GM20431 (cell line): ENCODE data around the gene CELF4.

ENCODE experiments used
- in situ Hi-C: fragments of 300-500 bp; cut with MseI, MboI; formaldehyde crosslinking; loops from one replicate; pipeline ENCODE4 v1.15.0; 2020; ENCODE audit warnings: low sequenced_read_pairs; ENCODE audit not compliant: unreplicated experiment

CELF4 gene

DNA sequence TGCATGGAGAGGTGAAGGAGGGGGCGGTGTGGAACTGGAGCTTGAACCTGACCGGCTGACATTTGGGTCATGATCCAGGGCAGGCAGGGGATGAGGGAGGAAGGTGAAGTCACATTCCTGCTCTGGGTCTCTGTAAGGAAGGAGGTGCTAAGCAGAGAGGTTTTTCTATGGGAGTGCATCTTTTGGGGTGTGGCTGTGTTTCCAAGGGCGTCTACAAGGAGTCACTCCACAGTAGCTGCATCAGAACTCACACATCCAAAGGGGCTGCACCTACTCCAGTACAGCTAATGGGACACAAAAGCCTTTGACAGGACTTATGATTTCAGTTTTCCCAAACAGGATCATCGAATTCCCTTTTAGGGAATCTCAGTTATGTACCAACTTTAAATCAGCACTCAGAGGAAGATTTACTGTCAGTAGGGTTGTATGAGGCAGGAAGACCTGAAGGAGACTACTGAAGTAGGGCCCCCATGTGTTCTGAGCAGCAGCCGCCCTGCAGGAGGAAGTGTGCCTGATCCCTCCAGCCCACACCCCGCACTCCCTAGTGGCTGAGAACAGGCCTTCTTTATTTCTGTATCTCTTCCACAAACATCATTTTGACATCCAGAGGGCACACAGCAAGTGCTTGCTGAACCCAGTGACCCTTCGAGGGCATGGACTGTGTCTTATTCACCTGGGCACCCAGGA, 137.2 kb downstream of the CELF4 start:
- in situ Hi-C loops = no loop called here

- in situ Hi-C loops = no loop called here
Observed at GRCh38 chr18:37426586-37426985, 139.0 kb downstream of the CELF4 start.

- in situ Hi-C loops = no loop called here
Observed at GRCh38 chr18:37425222-37425621, 140.4 kb downstream of the CELF4 start.

- in situ Hi-C loops = no loop called here
Observed at GRCh38 chr18:37424507-37424906, 141.1 kb downstream of the CELF4 start.

DNA sequence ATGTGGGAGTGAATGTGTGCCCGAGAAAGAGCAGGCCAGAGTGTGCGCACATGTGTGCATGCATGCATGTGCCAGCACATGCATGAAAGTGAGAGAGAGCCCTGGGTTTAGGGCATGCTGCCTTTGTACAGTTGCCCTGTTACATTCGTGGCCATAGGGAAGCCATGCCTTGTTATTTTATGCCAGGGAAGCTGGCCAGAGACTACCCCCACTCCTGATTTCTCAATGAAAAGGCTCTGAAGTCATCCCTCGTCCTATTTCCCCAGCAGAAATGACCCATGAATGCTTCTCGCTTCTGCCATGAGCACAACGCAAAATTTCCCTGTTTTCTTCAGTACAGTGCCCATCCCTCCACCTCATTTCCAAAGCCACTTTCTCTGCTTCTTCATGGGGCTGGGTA, 143.0 kb downstream of the CELF4 start:
- in situ Hi-C loops = no loop called here

DNA sequence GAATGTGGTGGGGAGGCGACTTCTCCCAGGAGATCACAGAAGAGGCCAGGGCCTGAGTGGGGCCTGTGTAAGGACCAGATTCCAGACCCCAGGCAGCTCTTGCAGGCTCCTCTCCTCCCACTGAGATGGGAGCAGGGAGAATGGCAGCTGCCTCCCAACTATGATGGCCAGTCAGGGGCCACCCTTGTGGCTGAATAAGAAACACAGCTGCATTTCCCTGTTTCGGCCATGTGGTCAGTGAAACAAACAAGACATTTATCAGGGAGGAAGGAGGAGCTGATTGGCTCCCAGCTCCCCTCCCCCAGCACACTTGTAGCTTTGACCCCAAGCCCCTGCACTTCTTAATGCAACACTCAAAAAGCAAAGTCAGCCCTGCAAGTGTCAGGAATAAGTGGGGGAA, 143.5 kb downstream of the CELF4 start:
- in situ Hi-C loops = no loop called here

DNA sequence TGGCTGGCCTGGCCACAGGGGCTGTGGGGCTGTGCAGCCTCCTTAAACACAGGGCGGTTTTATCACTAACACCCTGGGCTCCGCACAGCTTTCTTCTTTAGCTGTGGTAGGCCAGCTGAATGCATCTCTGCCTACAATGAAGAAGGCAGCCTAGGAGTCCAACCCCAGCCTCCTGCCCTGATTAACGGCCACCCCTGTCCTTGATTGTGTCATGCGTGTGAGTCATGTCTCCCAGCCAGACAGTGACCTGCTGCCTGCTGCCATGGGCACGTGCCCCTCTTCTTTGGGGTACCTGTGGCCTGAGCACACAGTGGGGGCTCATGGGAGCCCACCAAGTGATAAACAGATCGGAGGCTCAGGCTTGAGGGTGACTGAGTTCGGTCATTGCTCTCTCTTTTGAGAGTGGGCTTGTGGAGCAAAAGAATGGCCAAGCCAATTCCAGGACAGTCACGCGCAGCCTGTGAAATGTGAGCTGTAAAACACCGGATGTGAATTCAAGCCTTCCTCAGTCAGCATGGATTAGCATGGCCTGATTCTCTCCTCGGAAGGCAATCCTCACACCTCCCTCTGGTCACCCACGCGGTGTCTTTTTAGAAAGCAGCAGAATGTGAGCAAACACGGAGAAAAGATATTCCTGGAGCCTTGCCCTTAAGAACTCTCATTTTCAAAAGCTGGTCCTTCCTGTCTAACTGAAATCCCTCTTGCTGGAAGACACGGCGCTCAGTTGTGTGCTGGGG, 144.1 kb downstream of the CELF4 start:
- in situ Hi-C loops = no loop called here

GRCh38 chr18:37420315-37420880, 145.2 kb downstream of the CELF4 start:
- in situ Hi-C loops = no loop called here

DNA sequence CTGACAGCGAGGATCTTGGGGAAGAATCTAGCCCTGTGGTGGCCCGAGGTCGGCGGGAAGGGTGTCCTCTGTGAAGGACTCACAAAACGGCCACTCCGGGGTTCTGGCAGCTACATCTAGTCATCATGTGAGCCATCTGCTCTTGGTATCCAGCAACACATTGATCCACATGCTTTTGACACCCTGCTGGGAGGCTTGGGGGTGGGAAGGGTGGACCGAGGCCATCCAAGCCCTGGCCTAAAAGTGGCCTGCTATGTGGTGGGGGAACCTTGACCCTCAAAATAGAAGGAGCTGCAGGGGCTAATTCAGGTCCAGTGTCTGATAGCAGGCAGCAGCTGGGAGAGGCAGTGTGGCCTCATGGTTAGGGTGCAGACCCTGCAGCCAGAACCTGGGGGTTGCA, 145.7 kb downstream of the CELF4 start:
- in situ Hi-C loops = no loop called here

DNA sequence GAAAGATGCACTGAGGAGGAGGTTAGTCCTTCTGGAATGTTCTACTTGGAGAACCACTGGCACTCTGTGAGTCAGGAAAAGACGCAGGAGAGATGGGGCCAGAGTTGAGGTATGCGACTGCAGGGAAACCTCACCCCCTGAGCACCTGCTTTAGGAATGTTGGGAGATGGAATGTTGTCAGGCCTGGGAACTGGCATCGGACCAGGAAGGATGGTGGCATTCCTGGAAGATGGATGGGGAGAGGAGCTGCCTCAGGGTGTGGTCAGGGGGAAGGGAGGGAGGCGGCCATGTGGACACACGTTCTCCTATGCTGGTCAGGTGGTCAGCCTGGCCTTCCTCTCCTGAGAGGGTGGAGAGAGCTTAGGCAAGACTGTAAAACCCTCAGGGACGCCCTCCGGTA, 146.3 kb downstream of the CELF4 start:
- in situ Hi-C loops = no loop called here

DNA sequence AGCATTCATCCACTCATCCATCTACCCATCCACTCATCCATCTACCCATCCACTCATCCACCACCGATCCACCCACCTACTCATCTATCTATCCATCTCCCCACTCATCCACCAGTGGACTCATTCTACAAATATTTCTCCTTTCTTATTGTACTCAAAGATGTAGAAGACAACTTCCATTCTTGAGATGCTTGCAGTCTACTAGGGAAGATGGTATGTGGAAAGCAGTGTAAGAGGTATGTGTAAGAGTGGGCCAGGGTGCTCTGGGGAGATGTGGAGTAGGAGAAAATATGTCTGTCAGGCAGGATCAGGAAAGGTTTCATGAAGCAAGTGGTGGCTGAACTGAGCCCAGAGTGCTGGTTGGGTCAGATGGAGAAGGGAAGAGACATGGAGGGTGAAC, 150.8 kb downstream of the CELF4 start:
- in situ Hi-C loops = no loop called here

GRCh38 chr18:37412829-37413228, 152.8 kb downstream of the CELF4 start:
- in situ Hi-C loops = no loop called here

- in situ Hi-C loops = no loop called here
Observed at GRCh38 chr18:37412333-37412732, 153.3 kb downstream of the CELF4 start.

- in situ Hi-C loops = no loop called here
Observed at GRCh38 chr18:37409878-37410277, 155.7 kb downstream of the CELF4 start.

- in situ Hi-C loops = no loop called here
Observed at GRCh38 chr18:37408676-37409265, 156.8 kb downstream of the CELF4 start.

GRCh38 chr18:37407571-37407970, 158.0 kb downstream of the CELF4 start:
- in situ Hi-C loops = no loop called here

GRCh38 chr18:37405772-37406171, 159.8 kb downstream of the CELF4 start:
- in situ Hi-C loops = no loop called here

DNA sequence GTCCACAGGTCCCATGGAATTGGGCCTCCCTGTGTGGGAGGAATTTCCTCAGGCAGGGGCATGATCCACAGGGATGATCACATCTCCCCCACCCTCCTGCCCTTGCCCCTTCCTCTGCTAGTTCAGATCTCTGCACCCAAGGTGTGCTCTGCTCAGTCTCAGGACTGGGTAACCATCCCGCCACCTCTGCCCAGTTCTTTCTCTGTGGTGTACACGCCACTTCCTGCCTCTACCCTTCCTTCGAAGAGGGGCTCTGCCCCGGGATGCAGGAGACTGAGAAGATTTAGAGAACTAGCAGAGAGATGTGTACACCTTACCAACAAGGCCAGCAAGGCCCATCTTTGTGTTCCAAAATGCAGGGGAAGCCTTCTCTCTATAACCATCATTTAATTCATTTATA, 160.4 kb downstream of the CELF4 start:
- in situ Hi-C loops = no loop called here

DNA sequence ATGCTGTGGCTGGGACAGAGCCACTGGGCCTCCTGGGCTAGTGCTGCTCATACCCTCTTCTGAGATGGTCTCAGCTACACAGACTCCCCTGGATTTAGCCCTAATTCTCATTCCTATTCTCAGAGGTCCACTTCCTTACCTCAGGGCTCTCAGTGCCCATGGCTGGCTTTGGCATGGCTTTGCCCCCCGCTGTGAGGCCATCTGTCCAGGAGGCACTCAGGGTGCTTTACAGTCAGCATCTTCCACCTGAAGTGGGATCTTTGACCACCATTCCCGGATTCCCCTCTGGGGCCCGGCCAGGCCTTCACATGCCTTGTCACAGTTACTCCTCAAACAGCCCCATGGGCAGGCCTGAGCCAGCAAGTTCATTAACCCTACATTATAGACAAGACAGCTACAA, 161.8 kb downstream of the CELF4 start:
- in situ Hi-C loops = no loop called here

GRCh38 chr18:37403100-37403781, 162.4 kb downstream of the CELF4 start:
- in situ Hi-C loops = no loop called here

DNA sequence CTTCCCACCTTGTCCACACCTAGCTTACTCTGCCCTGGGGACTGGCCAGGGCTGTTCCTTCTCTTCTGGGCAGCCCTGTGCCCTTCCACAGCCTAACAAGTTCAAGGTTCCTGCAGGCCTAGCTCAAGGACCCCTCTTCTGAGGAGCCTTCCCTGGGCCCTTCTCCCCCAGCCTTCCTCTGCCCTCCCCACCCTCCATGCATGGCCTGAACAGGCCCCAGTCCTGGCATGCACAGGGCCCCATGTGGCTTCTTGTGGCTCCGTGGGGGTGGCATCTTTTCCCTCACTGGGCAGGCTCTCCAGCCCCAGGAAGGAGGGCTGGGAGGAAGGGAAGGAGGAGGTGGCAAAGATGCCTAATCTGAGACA, 162.9 kb downstream of the CELF4 start:
- in situ Hi-C loops = no loop called here
